ENCODE results near the gene TRPM6.
A peak's percentile ranks its signal among the peaks of the same experiment; 100 is the strongest.

Gene TRPM6

GRCh38 chr9:74777136-74777879 lies 110.4 kb downstream of the TRPM6 start:
- peak; percentile 35 for FAIRE-seq
- DNase-seq (ENCODE audit: insufficient read length, low spot score), result no peak
- peak; percentile 76 for TF ChIP-seq CTCF (IDR thresholded peaks at IDR 0.05; ENCODE audit: insufficient read depth, missing control alignments)

DNA sequence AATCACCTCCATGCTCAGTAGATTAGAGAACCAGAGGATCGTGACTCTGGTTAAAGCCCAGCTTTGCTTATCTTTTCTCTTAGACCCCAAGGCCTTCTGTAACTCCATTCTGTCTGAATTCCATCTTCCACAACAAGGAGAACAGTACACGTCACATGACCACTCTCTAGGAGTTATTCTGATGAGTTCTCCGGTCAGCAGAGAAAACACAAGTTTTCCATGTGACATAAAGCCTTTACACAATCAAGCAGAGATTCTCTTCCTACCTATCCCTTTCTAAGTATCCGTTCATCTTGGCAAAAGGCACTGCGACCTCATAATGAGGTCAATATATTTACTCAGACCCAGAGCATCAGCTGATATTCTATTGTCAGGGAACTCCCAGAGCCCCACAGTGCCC lies 112.3 kb downstream of the TRPM6 start:
- no peak for DNase-seq (ENCODE audit: insufficient read length, low spot score)
- FAIRE-seq, result no peak
- no peak for TF ChIP-seq CTCF (IDR thresholded peaks at IDR 0.05; ENCODE audit: insufficient read depth, missing control alignments)

GRCh38 chr9:74773886-74774479 lies 113.7 kb downstream of the TRPM6 start:
- TF ChIP-seq CTCF (IDR thresholded peaks at IDR 0.05; ENCODE audit: insufficient read depth, missing control alignments), result peak; percentile 95
- peak; percentile 76 for FAIRE-seq
- DNase-seq (ENCODE audit: insufficient read length, low spot score), result peak; percentile 57

GRCh38 chr9:74772121-74772520 lies 115.6 kb downstream of the TRPM6 start:
- DNase-seq (ENCODE audit: insufficient read length, low spot score) (no peak), FAIRE-seq (no peak)
- no peak for TF ChIP-seq CTCF (IDR thresholded peaks at IDR 0.05; ENCODE audit: insufficient read depth, missing control alignments)

DNA sequence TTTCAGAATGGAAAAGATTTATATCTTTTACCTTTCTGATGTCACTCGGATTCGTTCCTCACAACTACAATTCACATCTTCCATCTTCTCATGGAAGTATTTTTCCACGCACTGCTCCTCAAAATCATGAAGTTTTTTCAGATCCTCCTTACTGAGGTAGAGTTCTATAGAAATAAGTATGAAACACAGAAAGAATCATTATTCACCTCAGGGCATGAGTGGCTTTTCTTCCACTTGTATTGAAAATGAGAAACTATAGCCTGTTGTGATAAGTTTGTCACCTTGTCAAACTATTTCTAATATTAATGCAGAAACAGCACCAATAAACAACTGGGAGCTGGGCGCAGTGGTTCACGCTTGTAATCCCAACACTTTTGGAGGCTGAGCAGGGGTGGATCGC lies 116.0 kb downstream of the TRPM6 start:
- TF ChIP-seq CTCF (IDR thresholded peaks at IDR 0.05; ENCODE audit: insufficient read depth, missing control alignments), result no peak
- no peak for FAIRE-seq
- no peak for DNase-seq (ENCODE audit: insufficient read length, low spot score)

GRCh38 chr9:74771262-74771585 lies 116.5 kb downstream of the TRPM6 start:
- FAIRE-seq (no peak), DNase-seq (ENCODE audit: insufficient read length, low spot score) (no peak)
- no peak for TF ChIP-seq CTCF (IDR thresholded peaks at IDR 0.05; ENCODE audit: insufficient read depth, missing control alignments)
